HG03108 (cell line): ENCODE results near the gene PLXNB2.

Experiments
- ATAC-seq: cut with Tn5 transposase; IDR thresholded peaks from one replicate; pipeline ENCODE4 v1.9.1; 2021; ENCODE audit warnings: moderate library complexity; ENCODE audit not compliant: unreplicated experiment

Gene PLXNB2

DNA sequence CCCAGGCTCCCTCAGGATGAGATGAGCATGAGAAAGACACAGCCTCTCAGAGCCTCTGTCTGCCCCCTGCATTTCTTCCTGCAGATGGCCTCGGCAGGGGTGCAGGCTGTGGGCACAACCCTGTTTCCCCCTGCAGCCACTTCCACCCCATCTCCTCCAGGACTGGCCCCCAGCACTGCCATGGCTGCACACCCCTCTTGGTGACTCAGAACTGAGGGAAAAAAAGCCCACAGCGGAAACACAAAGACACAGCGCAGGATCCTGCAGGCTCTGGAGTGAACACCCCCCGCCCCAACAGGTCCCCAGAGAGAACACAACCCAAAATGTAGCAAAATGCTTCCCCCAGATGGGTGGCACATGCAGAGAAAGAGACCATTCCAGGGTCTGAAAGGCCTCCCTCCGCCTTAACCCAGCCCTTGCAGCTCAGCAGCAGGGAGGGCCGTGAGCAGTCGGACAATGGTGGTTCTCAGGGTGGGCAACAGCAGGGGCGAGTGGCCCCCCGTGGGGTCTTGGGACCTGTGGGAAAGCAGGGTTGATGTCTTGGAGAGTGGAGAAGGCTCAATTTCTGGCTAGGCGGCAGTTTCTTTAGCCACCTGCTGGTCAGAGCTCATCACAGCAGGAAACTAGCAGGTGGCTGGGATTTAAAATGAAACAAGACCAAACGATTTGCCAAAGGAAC, 70.6 kb downstream of the PLXNB2 start:
- ATAC-seq: no peak

DNA sequence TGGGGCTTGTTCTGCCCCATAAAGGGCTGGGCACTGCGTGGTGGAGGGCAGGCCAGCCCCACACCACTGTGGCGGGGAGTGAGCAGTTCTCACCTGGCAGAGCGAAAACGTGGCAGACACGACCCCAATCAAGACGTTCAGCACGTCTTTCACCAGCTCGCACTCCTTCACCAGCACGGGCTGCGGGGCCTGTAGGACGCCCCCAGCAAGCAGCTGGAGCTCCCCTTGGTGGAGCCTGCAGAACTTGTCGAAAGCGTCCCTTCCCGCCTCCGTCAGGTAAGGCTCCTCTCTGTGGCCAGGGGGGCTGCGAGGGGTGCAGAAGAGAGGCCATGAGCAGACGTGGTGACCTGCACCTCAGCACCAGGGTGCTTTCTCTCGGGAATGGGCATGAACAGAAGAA, 74.2 kb downstream of the PLXNB2 start:
- ATAC-seq: no peak

DNA sequence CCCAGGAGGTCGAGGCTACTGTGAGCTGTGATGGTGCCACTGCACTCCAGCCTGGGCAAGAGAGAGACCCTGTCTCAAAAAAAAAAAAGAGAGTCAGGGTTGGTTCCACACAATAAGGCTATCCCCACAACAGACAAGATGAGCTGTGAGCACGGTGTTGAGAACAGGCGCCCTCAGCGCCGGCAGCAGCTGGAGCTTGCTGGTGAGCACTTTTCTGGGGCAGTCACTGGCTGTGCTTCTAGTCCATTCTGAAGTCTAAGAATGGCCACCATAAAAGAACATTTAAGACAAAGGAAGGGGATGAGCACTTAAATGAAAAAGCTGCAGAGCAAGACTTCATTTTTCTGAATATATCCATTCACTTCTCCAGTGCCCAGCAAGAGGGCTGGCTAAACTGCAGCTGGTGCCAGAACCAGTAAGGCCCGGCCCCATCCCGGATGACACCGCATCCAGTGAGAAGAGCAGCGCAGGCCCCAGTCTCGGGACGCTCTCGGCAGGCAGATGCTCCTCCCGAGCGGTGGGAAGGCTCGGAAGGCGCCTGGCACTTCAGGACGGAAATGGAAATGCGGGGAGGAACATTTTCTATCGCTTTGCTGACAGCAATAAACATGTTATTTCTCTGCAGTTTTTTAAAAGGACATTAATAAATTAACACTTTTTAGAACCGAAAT, 74.8 kb downstream of the PLXNB2 start:
- no peak for ATAC-seq

DNA sequence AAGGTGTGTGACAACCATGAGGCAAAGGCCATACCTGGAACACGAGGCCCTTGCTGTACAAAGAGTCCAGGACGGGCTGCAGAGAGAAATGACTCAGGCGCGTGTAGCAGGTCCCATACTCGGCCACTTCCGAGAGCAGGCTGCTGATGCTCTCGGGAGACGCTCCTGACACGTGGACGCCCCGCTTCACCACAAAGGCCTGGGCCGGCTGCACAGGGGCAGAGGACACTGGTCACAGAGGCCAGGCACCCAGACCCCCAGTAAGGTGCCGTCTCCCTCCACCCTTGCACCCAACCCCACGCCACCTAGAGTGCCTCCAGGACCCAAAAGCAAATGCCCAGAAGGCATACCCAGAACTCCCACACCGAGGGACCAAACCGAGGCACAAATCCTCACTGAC, 78.1 kb downstream of the PLXNB2 start:
- ATAC-seq: no peak

DNA sequence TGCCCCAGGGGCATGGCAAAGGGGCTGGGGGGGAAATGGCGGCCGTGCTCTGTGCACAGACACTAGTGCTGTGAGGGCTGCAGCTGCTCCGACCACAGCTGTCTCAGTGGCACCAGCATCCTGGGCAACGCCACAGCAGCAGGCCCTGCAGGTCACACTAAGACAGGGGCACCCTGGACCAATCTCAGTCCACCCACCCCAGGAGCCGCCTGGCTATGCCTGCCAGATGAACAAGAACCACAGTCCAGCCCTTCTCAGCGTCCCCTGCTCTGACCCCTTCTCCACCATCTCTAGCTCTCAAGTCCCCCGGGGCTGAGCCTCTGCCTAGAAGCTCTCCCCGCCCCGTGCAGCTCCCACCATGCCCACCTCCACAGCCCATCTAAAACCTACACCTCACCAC, 79.1 kb downstream of the PLXNB2 start:
- ATAC-seq: no peak

DNA sequence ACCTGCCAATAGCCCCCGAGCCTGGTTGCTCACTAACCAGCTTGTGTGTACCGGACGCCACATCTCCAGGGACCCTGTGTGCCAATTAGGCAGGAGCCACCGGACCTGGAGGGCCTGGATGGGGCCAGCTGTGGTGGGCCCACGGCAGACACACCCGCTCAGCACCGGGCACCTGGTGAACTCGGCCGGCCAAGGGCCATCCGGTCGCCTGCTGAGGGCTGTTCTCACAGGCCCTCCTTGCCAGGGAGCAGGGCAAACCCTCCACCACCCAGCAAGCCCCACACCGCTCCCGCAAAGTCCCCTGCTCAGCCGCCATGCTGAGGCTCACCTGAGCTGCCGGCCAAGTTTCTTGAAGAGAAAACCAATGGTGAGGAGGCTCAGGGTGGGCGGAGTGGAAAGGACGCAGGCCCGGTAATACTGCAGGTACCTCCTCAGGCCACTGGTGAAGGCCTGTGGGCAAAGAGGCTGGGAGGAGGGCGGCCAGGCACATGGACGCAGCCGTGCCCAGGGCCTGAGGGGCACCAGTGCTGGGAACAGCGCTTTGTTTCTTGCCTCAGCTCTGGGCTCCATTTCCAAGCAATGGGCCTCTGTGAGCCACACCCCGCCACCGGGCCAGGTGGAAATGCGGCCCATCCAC, 79.7 kb downstream of the PLXNB2 start:
- ATAC-seq: no peak

DNA sequence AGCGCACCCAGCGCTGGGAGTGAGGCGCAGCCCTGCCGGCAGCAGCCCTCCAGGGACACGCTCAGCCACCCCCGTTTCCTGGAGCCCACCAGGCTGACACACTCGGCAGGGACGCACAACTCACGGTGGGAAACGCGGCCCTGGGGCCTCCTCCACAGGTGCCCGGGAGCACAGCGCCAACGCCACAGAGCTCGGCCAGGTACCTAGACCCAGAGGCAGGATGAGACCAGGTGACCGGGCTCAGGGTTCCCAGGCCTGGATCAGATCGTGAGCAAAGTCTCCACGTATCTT, 80.6 kb downstream of the PLXNB2 start:
- no peak for ATAC-seq

DNA sequence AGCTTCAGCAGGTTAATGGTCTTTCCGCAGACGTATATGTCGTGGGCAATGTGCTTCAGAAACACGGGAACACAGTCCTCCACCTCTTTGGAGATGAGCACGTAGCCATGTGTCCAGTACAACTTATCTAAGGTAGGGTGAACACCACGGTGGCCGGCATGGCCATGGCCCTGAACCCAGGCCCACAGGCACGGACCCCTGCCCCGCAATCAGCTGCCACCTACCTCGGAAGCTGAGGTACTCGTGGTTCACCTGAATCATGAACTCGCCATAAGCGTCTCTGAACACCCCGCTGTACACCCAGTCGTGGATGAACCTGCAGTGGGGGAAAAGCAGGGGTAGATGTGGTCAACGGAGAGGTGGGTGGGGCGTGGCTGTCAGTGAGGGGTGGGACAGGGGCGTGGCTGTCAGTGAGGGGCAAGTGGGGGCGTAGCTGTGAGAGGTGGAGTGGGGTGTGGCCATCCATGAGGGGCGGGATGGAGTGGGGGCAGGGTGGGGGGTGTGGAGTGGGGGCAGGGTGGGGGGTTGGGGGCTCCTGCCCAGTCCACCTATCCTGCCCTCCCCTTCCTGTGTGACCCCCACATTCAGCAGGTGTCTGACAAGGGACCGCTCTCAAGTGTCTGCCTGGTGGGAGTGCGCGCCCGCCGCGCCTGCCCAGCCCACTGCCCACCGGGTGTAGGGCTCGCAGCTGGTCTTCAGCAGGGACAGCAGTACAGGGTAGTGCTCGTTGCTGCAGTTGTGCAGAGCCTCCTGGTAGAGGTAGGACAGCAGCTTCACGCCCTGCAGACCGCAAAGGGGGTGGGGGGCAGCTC, 81.2 kb downstream of the PLXNB2 start:
- ATAC-seq: no peak

DNA sequence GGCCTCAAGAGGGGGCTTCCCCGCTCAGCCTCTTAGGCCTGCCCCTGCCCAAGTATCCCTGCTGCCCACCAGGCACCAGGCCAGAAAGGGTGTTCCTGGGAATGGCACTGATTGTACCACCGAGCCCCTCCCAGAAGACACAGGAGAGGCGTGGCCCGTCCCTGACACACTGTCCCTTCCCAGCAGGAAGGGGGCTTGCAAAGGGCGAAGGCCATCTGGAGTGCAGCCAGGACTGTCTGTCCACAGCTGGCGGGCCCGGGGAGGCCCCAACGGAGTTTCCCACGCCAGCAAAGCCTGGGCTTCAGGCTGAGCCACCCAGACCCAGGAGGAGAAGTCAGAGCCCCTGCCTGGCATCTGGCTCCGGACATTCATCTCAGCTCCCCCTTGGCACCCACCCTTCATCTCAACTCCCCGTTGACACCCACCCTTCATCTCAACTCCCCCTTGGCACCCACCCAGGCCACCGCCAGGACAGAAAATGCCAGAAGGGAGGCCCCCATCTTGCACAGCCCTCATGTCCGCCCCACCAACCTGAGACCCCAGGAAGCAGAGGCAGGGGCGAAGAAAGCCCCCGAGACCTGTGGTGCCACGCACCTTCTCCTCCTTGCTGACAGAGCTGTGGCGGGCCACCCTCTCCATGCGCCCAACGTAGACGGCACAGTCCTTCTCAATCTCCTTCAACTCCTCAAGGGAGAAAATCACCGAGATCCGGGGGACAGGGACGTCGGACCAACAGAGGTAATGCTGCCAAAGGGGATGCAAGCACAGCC, 82.1 kb downstream of the PLXNB2 start:
- no peak for ATAC-seq
